Loucy (cell line): ENCODE data around the gene AGBL4.

Experiments used
- H2AFZ ChIP-seq: fragments of 200-600 bp; sonication (generic); 2 replicates; pipeline ENCODE4 v1.6.0; 2016; ENCODE audit warnings: antibody characterized with exemption, mild to moderate bottlenecking, low read length, moderate library complexity
- H3F3A ChIP-seq: fragments of 200-600 bp; 2 replicates; pipeline ENCODE4 v1.6.0; 2016; ENCODE audit warnings: antibody characterized with exemption, low read depth, mild to moderate bottlenecking
- H3K27me3 ChIP-seq: fragments of 200-600 bp; sonication (generic); 2 replicates; pipeline ENCODE4 v1.6.1; 2014; ENCODE audit warnings: low read length, mild to moderate bottlenecking; ENCODE audit not compliant: insufficient read depth, poor library complexity, severe bottlenecking
- H3K36me3 ChIP-seq: fragments of 200-600 bp; sonication (generic); 2 replicates; pipeline ENCODE4 v1.6.1; 2016; ENCODE audit warnings: low read length; ENCODE audit not compliant: insufficient read depth
- H3K4me1 ChIP-seq: fragments of 200-600 bp; sonication (generic); 2 replicates; pipeline ENCODE4 v1.5.1; 2014; ENCODE audit warnings: low read length, mild to moderate bottlenecking; ENCODE audit not compliant: insufficient read depth, poor library complexity, severe bottlenecking
- H3K4me2 ChIP-seq: fragments of 200-600 bp; sonication (generic); 2 replicates; pipeline ENCODE4 v1.6.0; 2014; ENCODE audit warnings: antibody characterized with exemption, low read length, low read depth, mild to moderate bottlenecking; ENCODE audit not compliant: poor library complexity, severe bottlenecking
- H3K4me3 ChIP-seq: fragments of 200-600 bp; sonication (generic); 2 replicates; pipeline ENCODE4 v1.5.1; 2014; ENCODE audit warnings: low read length, mild to moderate bottlenecking, mixed read lengths; ENCODE audit not compliant: poor library complexity, severe bottlenecking
- H3K79me2 ChIP-seq: fragments of 200-600 bp; sonication (generic); 2 replicates; pipeline ENCODE4 v1.6.1; 2014; ENCODE audit warnings: low read length; ENCODE audit not compliant: insufficient read depth
- H3K9ac ChIP-seq: fragments of 200-600 bp; sonication (generic); 2 replicates; pipeline ENCODE4 v1.6.0; 2014; ENCODE audit warnings: mild to moderate bottlenecking, low read depth, low read length, moderate library complexity; ENCODE audit not compliant: poor library complexity, severe bottlenecking
- H3K9me2 ChIP-seq: fragments of 200-600 bp; sonication (generic); replicated peaks from 2 replicates; pipeline ENCODE4 v1.6.1; 2016; ENCODE audit warnings: low read depth, low read length, mixed read lengths
- H3K9me3 ChIP-seq: fragments of 200-600 bp; sonication (generic); 2 replicates; pipeline ENCODE4 v1.6.1; 2014; ENCODE audit warnings: mild to moderate bottlenecking, antibody characterized with exemption, low read length, low read depth; ENCODE audit not compliant: insufficient read depth
- H4K20me1 ChIP-seq: fragments of 200-600 bp; sonication (generic); 2 replicates; pipeline ENCODE4 v1.6.0; 2014; ENCODE audit warnings: antibody characterized with exemption, low read length, mild to moderate bottlenecking; ENCODE audit not compliant: insufficient read depth, poor library complexity, severe bottlenecking
- CTCF ChIP-seq: fragments of 200-600 bp; sonication (generic); conservative IDR thresholded peaks from 2 replicates; pipeline ENCODE4 v1.5.1; 2014; ENCODE audit warnings: mild to moderate bottlenecking, antibody characterized with exemption, low read length
- EZH2phosphoT487 ChIP-seq: fragments of 200-600 bp; IDR thresholded peaks from 2 replicates; pipeline ENCODE4 v1.6.1; 2018; ENCODE audit warnings: antibody characterized with exemption, mild to moderate bottlenecking, moderate library complexity, borderline replicate concordance

The AGBL4 gene

GRCh38 chr1:49686107-49686506 is 337.6 kb downstream of the AGBL4 start:
- no peaks in the 10 kb centered on the region for H3K4me1 ChIP-seq
- no peaks in the 10 kb centered on the region for H3K27me3 ChIP-seq
- no peaks in the 10 kb centered on the region for H3K36me3 ChIP-seq
- H3K9me2 ChIP-seq, result no peaks in the 10 kb centered on the region
- H2AFZ ChIP-seq, result no peak overlapping the region
- no peaks in the 10 kb centered on the region for H4K20me1 ChIP-seq
- H3K4me2 ChIP-seq, result no peak overlapping the region
- H3K9me3 ChIP-seq, result 0 out of 2 replicates have a peak, but pooled peaks cover 4% of the 10 kb centered on the region
- no peak overlapping the region for H3K4me3 ChIP-seq
- TF ChIP-seq EZH2phosphoT487 (no peak), CTCF (no peak)
- no peaks in the 10 kb centered on the region for H3F3A ChIP-seq
- no peaks in the 10 kb centered on the region for H3K79me2 ChIP-seq
- H3K9ac ChIP-seq, result no peak overlapping the region

GRCh38 chr1:49677706-49678105 is 346.0 kb downstream of the AGBL4 start:
- H2AFZ ChIP-seq, result no peak overlapping the region
- H3K9me2 ChIP-seq, result no peaks in the 10 kb centered on the region
- no peak overlapping the region for H3K4me3 ChIP-seq
- H3K9ac ChIP-seq, result no peak overlapping the region
- H3F3A ChIP-seq, result no peaks in the 10 kb centered on the region
- H3K36me3 ChIP-seq, result no peaks in the 10 kb centered on the region
- 0 out of 2 replicates have a peak, but pooled peaks cover 5% of the 10 kb centered on the region for H3K9me3 ChIP-seq
- TF ChIP-seq CTCF, result no peak
- no peak for TF ChIP-seq EZH2phosphoT487
- no peaks in the 10 kb centered on the region for H3K4me1 ChIP-seq
- H3K27me3 ChIP-seq, result no peaks in the 10 kb centered on the region
- no peaks in the 10 kb centered on the region for H4K20me1 ChIP-seq
- H3K4me2 ChIP-seq, result no peak overlapping the region
- no peaks in the 10 kb centered on the region for H3K79me2 ChIP-seq

GRCh38 chr1:49651136-49651535 is 372.6 kb downstream of the AGBL4 start:
- Histone ChIP-seq H3K36me3 (no peaks in the 10 kb centered on the region), H2AFZ (no peak overlapping the region), H3K9me2 (no peaks in the 10 kb centered on the region), H3K9ac (no peak overlapping the region), H3K27me3 (no peaks in the 10 kb centered on the region), H3K4me2 (no peak overlapping the region), H4K20me1 (no peaks in the 10 kb centered on the region), H3K4me3 (no peak overlapping the region), H3K9me3 (no peaks in the 10 kb centered on the region), H3K79me2 (no peaks in the 10 kb centered on the region), H3F3A (no peaks in the 10 kb centered on the region), H3K4me1 (no peaks in the 10 kb centered on the region)
- TF ChIP-seq CTCF (no peak), EZH2phosphoT487 (no peak)
